ENCODE measurements around the gene PHF3.

PHF3 gene, protein sequence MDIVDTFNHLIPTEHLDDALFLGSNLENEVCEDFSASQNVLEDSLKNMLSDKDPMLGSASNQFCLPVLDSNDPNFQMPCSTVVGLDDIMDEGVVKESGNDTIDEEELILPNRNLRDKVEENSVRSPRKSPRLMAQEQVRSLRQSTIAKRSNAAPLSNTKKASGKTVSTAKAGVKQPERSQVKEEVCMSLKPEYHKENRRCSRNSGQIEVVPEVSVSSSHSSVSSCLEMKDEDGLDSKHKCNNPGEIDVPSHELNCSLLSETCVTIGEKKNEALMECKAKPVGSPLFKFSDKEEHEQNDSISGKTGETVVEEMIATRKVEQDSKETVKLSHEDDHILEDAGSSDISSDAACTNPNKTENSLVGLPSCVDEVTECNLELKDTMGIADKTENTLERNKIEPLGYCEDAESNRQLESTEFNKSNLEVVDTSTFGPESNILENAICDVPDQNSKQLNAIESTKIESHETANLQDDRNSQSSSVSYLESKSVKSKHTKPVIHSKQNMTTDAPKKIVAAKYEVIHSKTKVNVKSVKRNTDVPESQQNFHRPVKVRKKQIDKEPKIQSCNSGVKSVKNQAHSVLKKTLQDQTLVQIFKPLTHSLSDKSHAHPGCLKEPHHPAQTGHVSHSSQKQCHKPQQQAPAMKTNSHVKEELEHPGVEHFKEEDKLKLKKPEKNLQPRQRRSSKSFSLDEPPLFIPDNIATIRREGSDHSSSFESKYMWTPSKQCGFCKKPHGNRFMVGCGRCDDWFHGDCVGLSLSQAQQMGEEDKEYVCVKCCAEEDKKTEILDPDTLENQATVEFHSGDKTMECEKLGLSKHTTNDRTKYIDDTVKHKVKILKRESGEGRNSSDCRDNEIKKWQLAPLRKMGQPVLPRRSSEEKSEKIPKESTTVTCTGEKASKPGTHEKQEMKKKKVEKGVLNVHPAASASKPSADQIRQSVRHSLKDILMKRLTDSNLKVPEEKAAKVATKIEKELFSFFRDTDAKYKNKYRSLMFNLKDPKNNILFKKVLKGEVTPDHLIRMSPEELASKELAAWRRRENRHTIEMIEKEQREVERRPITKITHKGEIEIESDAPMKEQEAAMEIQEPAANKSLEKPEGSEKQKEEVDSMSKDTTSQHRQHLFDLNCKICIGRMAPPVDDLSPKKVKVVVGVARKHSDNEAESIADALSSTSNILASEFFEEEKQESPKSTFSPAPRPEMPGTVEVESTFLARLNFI (N-terminal part only)

DNA sequence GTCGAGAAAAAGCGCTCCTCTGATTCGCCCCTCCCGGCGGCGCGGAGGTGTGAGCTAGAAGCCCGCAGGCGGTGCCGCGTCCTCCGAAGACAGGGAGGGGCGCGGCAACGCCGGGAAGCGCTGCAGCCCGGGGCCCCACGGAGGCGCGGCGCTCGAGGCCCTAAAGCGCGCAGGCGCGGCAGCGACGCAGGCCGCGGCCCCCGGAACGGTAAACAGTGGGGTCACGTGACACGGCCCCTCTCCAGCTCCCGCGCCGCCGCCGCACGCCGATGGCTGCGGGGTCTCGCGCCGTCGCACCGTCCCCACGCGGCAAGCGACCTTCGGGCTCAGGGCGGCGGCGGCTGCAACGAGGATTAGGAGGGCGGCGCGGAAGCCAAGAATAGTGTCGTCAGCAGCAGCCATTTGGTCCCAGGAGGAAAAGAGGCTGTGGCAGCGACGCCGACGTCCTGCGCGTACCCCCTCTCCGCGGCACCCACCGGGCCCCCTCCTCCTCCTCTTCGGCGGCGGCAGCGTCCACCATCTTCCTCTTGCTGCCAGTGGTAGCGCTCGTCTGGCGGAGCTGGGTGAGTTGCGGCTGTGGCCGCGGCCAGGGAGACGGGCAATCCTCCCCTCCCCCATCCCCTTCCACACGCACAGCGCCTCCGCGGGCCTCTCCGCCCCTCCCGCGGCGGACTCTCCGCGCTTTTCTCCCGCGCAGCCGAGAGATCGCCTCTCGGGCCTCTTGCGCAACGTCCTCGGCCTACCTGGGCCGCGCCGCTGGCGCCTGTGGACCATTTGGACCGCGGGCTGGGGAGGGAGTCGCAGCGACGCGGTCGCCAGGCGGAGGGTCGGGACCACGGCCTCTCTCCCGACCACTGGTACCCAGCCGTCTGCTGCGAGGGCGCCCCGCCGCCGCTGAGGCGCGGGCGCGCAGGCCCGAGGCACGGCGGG lies at the start of gene PHF3:
PHF3 (plus strand) TSS at position 215 of the 930 bp plus-strand sequence. CDS start 10,750 bp downstream, outside the sequence.
- DNase-seq = peak; percentile 94

DNA sequence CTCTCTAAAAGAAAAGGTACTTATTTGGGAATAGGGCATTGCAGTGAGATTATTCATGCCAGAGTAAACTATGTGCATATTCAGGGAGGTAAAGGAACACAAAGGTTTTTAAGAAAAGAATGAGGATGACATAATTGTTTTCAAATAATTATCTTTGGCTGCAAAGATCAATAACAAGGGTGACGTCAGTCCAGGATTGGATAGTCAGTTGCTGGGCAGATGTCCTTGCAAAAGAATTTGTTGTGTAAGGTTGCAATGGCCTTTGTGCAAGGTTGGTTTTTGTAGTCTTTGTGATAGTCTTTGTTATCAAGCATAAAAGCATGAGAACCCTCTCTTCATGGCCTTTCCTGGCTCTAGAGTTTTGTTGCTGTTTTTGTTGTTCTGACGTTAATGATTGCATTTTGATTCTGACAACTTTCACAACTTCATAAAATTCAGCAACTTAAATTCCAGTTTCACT lies 45.6 kb upstream of the PHF3 start:
- no peak for DNase-seq

DNA sequence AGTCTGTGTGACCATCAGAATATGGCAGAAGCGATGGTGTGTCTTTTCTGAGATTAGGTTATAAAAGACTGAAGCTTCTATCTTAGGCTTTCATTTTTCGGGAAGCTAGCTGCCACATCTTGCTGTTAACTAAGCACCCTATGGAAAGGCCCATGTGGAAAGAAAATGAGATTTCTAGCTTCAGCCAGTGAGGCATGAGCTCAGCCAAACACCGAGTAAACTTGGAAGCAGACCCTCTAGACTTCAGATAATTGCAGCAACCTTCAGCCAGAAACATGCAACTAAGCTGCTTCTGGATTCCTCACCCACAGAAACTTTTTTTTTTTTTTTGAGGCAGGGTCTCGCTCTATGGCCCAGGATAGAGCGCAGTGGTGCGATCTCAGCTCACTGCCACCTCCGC lies 42.7 kb upstream of the PHF3 start:
- no peak for DNase-seq

DNA sequence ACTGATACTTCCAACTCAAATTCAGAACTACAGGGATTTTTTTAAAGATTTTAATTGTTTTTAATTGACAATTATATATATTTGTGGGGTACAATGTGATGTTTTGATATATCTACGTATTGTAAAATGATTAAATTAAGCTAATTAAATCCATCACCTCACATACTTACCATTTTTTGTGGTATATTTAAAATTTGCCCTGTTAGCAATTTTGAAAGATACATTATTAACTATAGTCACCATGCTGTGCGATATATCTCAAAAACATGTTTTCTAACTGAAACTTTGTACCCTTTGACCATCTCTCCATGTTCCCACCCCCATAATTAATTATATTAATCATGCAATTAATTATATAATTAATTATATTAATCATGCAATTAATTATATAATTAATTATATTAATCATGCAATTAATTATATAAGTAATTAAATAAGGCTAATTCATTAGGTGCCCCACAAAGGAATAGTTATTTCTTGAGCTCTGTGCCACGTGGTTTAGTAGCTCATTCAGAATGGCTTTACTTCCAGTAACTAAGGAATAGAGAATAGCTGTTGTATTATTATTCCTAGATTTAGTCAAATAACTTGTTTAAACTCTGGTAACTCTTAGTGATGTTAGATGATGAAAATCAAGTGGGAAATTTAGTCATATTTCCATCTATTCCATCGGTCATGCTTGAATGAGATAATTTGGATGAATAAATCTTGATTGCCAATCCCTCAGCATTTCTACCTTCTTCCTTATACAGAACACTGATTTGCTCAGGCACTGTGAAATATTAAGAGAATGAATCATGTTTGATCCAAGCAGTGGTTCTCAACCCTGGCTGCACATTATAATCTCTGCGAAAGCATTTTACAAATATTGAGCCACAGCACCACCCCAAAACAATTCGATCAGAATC lies 38.2 kb upstream of the PHF3 start:
- DNase-seq = no peak

DNA sequence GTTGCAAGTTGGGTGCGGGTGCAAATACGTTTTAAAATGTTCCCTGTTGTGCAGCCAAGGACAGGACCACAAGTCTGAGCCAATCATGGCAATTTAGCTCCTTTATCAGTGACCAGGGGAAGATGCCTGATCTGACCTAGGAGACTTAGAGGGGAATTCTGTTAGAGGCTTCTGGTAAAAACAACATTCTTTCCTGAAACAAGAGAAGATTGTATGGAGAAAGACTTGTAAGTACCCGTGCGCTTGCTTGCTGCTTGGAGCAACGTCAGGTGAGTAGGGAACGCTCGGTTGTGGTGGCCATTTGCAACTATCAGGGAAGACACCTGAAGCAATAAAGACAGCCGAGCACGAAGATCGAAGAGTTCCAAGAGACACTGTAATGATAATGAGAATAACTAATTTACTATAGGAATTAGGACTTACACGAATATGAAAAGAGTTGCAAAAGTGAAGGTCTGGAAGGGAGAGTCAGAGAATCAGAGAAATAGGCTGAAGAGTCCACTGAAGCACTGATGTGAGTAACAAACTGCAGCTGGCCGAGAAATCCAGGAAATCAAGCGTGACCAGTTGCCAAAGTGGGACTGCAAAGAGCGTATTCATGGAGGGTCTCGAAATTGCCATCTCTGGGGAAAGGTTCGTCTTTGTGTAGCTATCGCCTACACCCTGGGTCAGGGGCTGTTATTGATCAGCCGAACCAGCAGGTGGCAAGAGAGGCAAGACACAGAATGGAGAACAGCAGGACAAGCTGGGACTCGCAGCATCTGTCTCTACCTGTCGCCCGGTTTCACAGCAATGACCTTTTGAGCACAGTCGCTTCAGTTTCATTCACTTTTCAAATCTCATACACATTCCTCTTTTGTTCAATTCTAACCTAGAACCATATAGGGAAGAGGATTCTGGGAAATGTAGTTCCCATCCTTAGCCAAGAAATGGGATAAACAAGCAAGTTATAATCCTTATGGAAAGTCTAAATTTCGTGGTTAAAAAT lies 37.3 kb upstream of the PHF3 start:
- peak; percentile 83 for DNase-seq

DNA sequence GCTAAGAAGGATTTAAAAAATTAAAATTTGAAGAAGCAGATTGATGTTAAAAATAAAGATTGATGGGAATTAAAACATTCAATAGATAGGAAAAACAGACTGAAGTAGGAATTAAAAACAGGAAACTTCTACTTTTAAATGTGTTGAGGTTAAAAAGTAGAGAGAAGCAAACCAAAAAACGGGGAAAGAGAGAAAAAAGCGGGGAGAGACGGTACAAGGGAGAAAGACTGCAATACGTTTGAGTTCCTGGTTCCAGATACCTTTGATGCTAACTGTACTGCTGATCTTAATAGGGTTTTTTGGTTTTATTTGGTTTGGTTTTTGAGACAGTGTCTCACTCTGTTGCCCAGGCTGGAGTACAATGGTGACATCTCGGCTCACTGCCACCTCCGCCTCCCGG lies 36.4 kb upstream of the PHF3 start:
- no peak for DNase-seq

DNA sequence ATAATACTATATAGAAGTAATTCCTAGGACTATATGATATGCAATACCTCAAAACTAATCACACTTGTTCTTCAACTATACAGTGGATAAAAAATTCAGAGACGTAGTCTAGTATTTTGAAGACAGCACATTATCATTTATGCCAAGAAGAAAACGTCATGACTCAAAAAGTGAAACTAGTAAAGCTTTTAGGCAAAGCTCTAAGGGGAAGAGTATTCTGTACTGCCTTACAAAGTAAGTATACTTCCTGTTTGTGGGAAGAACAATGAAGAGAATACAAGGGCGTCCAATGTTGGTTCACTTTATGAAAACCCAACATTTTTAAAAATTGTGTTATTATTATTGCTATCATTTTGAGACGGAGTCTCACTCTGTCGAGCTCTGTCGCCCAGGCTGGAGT lies 35.5 kb upstream of the PHF3 start:
- DNase-seq = no peak

DNA sequence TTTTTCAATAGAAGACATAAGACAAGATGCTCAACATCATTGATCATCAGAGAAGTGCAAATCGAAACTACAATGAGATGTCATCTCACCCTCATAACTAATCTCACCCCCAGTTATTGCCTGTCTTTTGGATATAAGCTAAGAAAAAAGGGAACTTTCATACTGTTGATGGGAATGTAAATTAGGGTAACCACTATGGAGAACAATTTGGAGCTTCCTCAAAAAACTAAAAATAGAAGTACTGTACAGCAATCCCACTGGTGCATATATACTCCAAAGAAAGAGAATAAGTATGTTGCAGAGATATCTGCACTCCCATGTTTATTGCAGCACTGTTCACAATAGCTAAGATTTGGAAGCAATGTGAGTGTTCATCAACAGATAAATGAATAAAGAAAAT lies 26.4 kb upstream of the PHF3 start:
- no peak for DNase-seq

DNA sequence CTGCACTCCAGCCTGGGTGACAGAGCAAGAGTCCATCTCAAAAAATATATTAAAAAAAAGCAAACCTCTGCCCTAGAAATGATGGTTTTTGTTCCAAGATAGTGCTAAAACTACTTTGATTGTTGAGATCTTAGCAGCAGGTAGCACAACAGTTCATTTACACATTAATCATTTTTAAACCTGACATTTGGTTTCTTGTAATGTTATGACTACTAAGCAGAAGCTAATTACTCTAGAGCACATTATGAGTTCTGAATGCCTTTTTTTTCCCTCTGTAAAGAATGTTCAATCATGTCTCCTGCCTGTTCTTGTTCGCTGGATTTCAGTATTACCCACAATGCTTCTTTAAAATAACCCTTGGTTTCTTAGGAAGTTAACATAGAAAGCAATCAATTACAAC lies 24.7 kb upstream of the PHF3 start:
- no peak for DNase-seq

DNA sequence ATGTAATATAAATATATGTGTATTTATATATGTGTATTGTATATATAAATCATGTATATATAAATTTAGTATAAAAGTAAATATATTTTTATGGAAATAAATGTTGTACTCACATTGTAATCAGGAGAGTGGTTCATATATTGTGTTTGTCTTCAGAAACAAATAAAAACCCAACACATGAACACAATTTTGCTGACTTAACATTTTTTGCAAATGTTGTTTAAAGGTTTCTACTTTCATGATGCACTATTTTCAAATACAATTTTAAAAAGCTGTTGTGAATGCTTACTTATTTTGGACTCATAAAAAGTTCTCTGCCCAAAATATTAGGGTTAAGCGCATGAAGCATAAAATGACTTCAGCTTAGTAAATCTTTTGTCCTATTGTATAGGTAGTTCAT lies 24.0 kb upstream of the PHF3 start:
- no peak for DNase-seq

DNA sequence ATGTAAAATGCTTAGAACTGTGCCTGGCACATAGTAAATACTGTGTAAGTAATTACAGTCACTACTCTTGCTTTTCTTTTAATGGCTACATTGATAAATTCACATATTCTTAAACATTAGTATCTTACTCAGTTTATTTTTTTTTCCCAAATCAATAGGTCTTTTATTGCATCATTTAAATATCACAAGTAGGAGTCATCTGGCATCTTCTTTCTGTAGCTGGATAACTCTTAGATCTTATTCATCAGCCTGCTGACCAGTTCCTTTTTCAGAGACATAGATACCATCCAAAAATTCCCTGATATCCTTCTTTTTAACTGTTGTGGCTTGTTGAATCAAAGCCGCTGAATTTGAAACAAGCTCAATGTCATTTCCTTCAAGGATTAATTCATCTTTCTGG lies 20.0 kb upstream of the PHF3 start:
- no peak for DNase-seq

DNA sequence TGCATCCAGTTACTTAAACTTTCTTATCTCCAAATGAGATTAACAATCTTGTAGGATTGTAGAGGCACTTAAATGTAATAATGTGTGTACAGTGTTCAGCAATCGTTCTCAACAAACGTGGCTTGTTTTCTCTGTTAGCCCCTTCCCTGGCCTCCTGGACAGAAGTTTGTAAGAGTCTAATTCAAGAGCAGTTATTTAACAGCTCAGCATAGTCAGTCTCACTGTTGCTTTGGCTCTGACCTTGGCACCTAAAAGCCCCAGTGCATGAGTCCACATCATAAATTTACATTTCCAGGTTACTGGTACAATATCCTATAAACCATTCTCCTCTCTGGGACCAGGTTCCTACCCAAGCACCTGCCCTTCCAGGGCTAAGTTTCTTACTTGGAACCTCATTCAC lies 11.5 kb upstream of the PHF3 start:
- DNase-seq = no peak

DNA sequence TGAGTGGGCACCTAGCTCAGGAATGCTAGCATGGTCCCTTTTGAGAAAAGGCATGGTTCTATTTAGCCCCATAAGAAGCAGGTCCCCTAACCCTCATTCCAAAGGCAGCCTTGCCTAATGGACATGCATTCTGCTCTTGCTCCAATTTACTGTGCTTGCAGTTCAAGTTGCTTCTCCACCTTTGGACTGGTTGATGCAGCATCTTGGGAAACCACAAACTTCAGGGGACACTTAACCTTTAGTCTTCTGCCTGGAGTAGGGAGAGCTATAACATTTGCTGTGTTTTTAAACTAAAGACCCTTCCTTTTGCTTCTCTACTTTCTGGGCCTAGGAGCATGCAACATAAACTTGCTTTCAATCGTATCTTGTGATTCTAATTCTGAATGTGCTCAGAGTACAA lies 5.1 kb upstream of the PHF3 start:
- no peak for DNase-seq

DNA sequence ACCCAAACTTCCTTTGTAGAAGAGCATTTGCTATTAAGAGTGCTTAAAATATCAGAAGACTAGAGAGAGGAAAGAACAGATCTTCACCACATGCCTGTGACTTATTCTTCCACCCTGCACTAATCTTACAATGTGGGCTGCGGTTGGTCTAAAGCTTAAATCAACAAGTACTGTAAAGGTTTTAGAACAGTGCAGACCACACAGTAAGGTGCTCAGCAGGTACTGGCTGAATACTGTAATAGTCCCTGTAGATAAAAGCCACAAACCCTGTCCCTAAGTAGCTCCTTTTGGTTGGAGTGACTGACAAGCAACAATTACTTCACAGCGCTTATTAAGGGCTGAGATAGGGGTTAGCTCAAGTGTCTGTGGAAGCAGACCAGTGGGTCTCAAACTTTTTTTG lies 972 bp upstream of the PHF3 start:
- no peak for DNase-seq

DNA sequence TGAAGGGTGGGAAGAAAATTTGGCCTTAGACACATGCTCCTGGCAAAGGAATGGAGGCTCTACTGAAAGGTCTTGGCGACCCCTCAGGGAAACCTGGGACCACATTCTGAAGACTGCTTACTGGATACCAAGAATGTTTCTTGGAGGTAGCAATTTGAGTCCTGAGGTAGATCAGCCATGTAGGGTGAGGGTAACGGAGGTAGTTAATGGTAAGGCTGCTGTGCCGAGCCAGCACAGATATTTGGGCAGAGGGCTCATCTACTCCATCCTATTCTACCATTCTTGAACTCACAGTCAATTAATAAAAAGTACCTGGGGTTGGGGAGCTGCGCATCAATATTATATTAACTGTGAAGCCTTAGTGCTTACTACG lies 401 bp upstream of the PHF3 start:
- DNase-seq = no peak

DNA sequence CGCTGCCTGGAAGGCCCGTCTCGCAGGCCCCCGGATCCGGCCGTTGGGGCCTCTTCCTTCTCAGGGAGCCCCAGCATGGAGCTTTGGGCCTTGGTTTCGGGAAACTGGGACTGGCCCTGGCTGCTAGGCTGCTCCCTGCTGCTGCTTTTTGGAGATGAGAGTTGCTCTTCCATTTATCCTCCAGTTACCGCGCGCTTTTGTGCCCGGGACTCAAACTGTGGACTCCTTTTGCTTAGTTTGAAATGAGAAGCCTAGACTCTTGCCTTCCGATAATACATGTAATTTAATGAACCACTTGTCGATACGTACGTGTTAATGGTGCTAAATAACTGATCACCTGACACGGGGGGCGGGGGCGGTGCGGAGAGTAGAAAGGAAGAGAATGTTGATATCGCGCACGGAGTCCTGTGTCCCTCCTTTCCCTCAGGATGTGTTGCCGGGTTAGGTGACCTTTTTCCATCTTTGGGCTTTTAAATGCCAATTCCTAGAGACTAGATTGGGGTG lies 968 bp downstream of the PHF3 start:
- DNase-seq = peak; percentile 54

DNA sequence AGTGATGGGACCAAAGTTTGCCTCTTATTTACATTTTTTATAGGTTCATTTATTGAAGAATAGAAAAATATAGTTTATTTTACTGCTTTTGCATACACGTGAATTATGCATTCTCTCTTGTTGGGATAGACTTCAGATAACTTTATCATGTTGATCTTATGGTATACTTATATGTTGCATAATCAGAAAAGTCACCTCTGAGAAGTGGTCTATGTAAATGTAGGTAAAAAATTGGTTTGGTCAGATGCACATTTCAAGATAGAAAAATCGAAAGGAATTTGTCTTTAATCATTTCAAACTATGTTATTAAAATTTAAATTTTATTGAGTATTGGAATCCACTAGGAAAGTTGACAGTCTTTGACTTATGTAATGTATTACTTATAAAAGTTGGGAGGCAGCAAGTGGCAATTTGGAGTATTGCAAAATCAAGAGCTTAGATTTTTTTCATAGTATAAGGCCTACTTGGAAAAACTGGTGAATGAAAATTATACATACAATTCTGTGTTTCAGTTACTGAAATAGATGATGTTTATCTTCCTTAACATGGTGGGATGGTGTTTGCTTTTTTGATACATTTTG lies 2.4 kb downstream of the PHF3 start:
- DNase-seq = no peak

DNA sequence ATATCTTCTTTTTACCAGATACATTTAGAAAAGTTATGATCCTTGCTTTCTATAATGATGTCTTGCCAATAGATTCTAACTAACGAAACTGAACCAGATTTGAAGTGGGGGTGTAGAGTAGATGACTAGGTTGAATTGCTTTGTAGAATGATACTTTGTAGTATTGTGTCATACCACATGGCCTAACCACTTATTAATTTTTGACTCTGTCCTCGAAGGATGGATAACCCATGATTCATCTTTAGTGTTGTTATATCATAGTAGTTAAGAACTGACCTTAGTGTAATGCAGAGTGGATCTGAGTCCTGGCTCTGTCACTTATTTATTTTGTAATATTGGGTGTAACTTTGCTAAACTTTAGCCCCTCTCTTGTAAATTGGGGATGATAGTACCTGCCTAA lies 4.5 kb downstream of the PHF3 start:
- DNase-seq = peak; percentile 14

DNA sequence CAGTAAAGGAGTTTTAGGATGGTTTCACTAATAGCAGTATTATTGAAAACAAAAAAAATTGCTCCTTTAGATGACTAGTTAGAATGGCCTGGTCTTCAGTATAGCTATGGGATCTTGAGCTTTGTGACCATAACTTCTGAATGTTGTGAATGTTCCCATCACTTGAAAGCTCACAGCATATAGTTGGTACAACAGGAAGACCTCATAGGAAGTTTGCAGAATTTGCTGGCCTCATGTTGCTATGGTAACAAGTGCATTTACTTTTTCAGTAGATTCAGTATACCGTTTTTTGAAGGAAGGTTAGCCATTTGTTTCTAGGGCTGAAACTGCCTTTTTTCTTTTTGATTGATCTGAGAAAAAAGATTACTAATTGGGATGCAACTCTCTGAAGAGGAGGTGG lies 8.3 kb downstream of the PHF3 start:
- peak; percentile 18 for DNase-seq

All from activated CD4-positive, alpha-beta T cell treated with anti-CD3 and anti-CD28 coated beads, Interleukin-10, Interleukin-2, amounts not matched to agents 100 ng/mL and 50 ng/mL, durations not matched to agents 16 hours and 8 hours (primary cell).